Uterus (tissue), 2 donors: ENCODE data around the gene ZNF648.

Experiments
- POLR2A ChIP-seq, 2 donors: fragments of 450-650 bp; IDR thresholded peaks; one replicate each; pipeline ENCODE4 v1.6.1; 2016; ENCODE audit warnings: antibody characterized with exemption in 2 of 2, mild to moderate bottlenecking in 1 of 2, moderate library complexity in 1 of 2
- TF ChIP-seq, protein P1 (sequence below), 4 experiments: fragments of 200-600 bp in 2 of 4; fragments of 450-650 bp in 2 of 4; sonication (generic) in 2 of 4; IDR thresholded peaks; one replicate each; pipeline ENCODE4 v1.5.1; 2016 to 2019; ENCODE audit warnings: antibody characterized with exemption in 4 of 4, mild to moderate bottlenecking in 2 of 4, moderate library complexity in 1 of 4

- TF ChIP-seq POLR2A (IDR thresholded peaks at IDR 0.05) = no peak
- TF ChIP-seq, protein P1, sequence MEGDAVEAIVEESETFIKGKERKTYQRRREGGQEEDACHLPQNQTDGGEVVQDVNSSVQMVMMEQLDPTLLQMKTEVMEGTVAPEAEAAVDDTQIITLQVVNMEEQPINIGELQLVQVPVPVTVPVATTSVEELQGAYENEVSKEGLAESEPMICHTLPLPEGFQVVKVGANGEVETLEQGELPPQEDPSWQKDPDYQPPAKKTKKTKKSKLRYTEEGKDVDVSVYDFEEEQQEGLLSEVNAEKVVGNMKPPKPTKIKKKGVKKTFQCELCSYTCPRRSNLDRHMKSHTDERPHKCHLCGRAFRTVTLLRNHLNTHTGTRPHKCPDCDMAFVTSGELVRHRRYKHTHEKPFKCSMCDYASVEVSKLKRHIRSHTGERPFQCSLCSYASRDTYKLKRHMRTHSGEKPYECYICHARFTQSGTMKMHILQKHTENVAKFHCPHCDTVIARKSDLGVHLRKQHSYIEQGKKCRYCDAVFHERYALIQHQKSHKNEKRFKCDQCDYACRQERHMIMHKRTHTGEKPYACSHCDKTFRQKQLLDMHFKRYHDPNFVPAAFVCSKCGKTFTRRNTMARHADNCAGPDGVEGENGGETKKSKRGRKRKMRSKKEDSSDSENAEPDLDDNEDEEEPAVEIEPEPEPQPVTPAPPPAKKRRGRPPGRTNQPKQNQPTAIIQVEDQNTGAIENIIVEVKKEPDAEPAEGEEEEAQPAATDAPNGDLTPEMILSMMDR (IDR thresholded peaks at IDR 0.05) = no peak
These were observed 40.5 kb upstream of the ZNF648 start for GRCh38 chr1:182102043-182102416.
